Measurements from ENCODE around the gene FBRS.
"Not testable (repeated sequence)": the region's sequence is repeated elsewhere in the genome, so short reads cannot be mapped to it uniquely, and the experiment has no call there.

The FBRS gene

DNA sequence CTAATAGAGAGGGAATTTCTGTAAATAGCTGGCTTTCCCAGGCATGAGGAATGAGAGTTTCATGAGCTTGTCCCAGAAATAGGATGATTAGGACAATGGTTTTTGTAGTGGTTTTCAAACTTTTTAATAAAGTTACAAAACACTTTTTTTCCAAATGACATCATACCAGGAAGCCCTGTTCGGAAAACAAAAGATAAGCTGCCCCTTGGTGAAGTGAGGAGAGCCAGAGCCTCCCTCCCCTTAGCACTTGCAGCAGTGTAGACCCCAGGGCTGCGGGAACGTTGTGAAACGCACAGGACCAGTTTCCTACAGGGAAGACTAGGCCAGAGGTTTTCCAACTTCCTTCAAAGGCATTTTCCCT lies 7.6 kb downstream of the FBRS start:
- no peak for DNase-seq

DNA sequence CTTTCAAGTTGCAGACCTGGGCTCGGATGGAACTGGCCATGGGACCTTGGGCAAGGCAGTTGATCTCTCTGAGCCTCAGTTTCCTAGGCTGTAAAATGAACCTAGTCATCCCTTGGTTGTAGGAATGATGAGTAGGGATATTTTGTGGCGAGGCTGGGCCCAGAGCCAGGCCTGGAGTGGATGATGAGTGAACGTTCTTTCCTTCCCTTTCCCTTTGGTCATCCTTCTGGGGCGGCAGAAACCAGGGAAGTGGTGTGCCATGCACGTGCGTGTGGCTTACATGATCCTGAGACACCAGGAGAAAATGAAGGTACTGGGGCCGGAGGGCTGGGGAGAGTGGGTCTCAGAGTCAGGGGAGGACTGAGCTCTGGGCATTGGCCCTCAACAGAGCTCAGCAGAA lies 8.4 kb downstream of the FBRS start:
- no peak for DNase-seq

GRCh38 chr16:30667361-30667905 lies 9.2 kb downstream of the FBRS start:
- DNase-seq = no peak

- no peak for DNase-seq
These were observed 10.2 kb downstream of the FBRS start for GRCh38 chr16:30668393-30668792.

- DNase-seq = no peak
These were observed 11.0 kb downstream of the FBRS start for GRCh38 chr16:30669026-30669902.

DNA sequence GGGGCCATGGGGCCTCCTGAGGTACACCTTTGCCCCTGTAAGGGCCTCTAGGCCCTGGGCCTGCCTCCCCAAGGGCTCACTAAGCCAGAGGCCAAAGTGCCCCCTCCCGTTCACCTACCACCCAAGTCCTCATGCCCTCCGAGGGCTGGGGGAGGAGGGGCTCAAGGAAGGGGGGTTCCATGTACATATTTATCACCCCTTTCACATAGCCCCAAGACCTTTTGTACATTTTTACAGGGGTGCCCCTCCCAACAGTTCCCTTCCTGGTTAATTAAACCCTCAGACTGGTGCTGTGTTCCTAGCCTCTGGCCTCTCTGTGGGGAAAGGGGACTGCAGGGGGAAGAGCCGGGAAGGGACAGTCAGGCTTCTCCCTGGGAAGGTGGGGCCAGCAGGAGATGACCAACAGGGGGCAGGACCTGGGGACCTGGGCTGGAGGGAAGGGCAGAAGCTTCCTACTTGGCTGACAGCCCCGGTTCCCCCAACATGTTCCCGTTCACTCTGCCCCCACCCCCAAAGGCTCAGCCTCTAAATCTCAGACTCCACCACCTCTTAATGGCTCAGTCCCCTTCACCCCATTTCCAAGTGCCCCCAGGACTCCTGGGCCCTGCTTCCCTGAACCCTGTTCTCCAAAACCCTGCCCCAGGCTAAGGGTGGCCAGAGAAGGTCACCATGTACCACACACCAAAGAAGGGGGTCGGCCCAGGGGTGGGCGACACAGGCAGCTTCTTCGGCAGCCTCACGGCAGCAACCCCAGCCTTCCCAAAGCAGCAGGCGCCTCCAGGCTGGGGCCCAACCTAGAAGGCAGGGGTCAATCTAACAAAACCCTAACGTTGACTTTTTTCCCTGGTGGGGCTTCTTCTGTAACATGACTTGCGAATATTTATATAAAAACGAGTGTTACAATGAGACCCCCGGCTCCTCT lies 11.9 kb downstream of the FBRS start:
- DNase-seq = no peak

GRCh38 chr16:30675143-30675542 lies 16.9 kb downstream of the FBRS start:
- no peak for DNase-seq

DNA sequence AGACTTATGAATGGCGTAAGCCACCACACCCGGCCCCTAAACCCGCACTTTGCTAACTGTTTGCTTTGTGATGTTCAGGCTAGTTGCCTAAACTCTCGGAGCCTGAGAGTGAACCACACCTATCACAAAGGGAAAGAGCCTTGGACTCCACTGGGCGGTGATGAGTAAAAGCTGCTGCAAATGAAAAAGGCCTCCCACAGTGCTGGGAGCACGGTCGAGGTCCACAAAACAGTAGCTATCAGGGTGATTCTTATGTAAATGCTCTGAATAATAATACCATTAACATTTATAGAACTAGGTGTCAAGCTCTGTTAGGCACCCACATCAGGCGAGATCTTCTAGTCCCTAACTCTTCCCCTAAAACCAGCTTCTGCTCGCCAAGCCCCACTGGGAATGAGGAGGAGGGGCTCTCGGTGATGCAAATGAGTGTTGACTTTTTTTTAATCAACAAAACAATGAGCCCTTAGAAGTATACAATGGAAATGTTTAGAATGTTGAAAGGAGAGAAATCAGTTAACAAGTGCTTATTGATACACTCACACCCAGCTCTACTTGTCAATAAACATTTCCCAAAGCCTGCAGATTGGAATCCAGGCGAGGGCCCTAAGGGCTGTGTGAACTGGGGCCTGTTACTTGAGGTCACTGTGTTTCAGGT lies 19.8 kb downstream of the FBRS start:
- DNase-seq = no peak

DNA sequence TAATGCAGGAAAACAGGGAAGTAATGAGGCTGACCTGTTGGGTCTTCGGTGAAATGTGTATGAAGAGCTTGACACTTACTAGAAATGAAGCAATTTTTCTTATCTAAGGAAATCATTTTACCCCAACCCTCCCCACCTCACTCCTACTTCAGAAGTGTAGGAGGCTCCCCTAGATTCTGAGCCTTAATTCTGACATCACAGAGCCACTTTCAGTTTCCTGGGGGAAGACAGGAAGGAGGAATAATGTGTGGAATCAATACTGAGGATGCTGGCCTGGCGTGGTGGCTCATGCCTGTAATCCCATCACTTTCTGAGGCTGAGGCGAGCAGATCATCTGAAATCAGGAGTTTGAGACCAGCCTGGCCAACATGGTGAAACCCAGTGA lies 20.3 kb downstream of the FBRS start:
- no peak for DNase-seq

DNA sequence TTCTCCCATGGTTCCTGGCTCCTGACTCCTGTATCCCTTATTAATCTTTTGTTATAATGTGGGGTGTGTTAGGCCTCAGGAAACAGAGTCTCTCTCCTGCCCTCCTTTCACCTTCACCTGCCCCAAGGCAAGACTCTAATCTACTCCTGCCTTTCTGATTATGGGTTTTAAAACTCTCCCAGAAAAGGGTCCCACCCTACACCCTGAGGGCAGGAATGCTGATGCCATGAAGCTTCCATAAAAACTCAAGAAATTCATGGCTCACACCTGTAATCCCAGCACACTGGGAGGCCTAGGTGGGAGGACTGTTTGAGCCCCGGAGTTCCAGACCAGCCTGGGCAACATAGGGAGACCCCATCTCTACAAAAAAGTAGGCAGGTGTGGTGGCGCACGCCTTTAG lies 22.1 kb downstream of the FBRS start:
- no peak for DNase-seq

- no peak for DNase-seq
These were observed 30.5 kb downstream of the FBRS start for GRCh38 chr16:30688701-30689100.

- no peak for DNase-seq
These were observed 33.7 kb downstream of the FBRS start for GRCh38 chr16:30691907-30692306.

GRCh38 chr16:30692396-30693064 lies 34.3 kb downstream of the FBRS start:
- DNase-seq = no peak

GRCh38 chr16:30694926-30695693 lies 36.9 kb downstream of the FBRS start:
- no peak for DNase-seq

- not testable (repeated sequence) for DNase-seq
These were observed 38.4 kb downstream of the FBRS start for GRCh38 chr16:30696646-30697045.

GRCh38 chr16:30697264-30698138 lies 39.3 kb downstream of the FBRS start:
- DNase-seq = no peak

DNA sequence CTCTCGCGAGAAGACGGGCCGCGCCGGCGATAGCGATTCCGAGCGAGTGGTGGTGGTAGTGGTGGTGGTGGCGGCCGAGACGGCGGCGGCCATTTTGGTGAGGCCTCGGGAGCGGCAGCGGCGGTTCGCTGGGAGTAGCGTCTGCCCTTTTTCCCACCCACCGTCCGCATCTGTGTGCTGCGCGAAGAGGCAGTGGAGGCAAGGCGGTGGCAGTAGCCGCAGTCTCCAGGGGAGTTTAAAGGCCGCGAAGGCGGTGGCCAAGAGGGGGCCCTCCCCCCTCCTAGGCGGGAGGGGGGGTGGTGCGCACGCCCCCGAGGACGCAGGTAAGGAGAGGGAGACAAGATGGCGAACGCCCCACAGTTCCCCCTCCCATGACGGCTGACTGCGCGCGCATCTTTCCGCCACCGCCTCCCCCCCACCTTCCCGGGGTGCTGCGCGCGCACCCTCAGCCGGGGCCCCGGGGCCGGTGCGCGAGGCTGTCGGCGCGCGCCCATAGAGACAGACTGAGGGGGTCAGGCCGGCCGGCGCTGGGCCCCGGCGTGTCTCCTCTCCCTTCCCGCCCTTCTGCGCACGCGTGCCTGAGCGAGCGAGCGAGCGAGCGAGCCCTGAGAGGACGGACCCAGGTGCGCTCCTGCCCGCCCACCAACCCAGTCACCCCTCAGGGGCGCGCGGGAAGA lies 40.0 kb downstream of the FBRS start:
- DNase-seq = peak; percentile 100

- DNase-seq = peak; percentile 83
These were observed 40.8 kb downstream of the FBRS start, which contains the start of gene SRCAP for GRCh38 chr16:30698816-30699614. SRCAP (plus strand) TSS chr16:30699171; CDS start chr16:30700825, 1,654 bp downstream.

DNA sequence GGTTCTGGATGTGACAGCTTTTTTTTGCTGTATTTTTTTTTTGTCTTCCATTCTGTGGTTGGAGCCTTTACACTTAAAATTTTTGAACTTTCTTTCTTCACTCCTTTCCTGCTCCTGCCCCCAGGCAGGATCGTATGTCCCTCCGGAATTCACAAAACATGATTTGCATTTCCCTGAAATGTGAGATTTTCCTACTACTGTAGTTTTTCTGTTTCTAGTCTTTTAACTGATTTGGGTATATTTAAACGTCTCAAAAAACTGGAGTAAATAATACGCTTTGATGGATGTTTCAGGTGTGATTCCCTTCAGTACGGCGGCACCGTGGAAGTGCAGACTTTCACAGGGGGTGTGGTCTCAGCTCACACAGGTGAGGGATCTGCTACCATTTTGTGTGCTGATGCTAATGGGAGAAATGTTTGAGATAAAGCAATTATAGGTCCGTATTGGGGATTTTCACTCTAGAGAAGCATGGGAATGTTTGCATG lies 41.4 kb downstream of the FBRS start:
- DNase-seq = no peak
